PC-9 (cell line): ENCODE measurements around the gene PRAF2.

Source experiments
- EZH2 ChIP-seq: fragments of 200-600 bp; sonication (generic); IDR thresholded peaks from 2 replicates; pipeline ENCODE4 v1.8.0; 2017; ENCODE audit warnings: antibody characterized with exemption, low read depth
- TF ChIP-seq, protein P1 (sequence below): fragments of 200-600 bp; sonication (generic); conservative IDR thresholded peaks from 2 replicates; pipeline ENCODE4 v1.6.1; 2017; ENCODE audit warnings: mixed run types, antibody characterized with exemption, mild to moderate bottlenecking, moderate library complexity

DNA sequence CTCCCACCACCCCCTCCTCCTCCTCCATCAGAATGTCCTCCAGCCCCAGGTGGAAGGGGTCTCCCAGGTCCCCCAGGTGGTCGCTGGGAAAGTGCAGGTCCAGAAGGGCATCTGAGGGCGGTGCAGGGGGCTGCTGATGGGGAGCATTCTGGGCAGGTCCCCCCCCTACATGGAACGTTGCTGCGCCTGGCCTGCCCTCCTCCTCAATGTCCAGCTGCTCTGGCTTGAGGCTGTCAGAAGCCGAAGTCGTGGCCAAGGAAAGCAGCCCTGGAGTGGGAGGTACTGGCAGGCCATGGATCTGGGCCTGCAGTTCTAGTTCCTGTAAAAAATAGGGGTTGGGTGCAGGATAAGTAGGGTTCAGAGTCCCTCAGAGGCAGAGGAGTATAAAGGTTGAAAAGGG lies 43.5 kb downstream of the PRAF2 start:
- TF ChIP-seq, protein P1, sequence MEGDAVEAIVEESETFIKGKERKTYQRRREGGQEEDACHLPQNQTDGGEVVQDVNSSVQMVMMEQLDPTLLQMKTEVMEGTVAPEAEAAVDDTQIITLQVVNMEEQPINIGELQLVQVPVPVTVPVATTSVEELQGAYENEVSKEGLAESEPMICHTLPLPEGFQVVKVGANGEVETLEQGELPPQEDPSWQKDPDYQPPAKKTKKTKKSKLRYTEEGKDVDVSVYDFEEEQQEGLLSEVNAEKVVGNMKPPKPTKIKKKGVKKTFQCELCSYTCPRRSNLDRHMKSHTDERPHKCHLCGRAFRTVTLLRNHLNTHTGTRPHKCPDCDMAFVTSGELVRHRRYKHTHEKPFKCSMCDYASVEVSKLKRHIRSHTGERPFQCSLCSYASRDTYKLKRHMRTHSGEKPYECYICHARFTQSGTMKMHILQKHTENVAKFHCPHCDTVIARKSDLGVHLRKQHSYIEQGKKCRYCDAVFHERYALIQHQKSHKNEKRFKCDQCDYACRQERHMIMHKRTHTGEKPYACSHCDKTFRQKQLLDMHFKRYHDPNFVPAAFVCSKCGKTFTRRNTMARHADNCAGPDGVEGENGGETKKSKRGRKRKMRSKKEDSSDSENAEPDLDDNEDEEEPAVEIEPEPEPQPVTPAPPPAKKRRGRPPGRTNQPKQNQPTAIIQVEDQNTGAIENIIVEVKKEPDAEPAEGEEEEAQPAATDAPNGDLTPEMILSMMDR = no peak
- TF ChIP-seq EZH2 = no peak
